ENCODE measurements around the gene LMAN1L. TPM values are rescaled to one million over a fixed set of nuclear protein-coding genes. Genes with fewer than 3 reads are reported as not detected.

LMAN1L gene
- polyA plus RNA-seq (ENCODE audit: insufficient read length in 10 of 10) = under 1 TPM in 1 of 10 donors, not detected in 9; 0.20 TPM
- long read RNA-seq, donor 1 = 0 reads
- long read RNA-seq, donor 2 = 0 reads
- long read RNA-seq, donor 3 = 0 reads
- long read RNA-seq, donor 4 = 0 reads
- long read RNA-seq, donor 5 = 0 reads
- long read RNA-seq, donor 6 = 0 reads
- long read RNA-seq, donor 7 = 0 reads
- long read RNA-seq, donor 8 = 0 reads
- long read RNA-seq, donor 9 = 0 reads

DNA sequence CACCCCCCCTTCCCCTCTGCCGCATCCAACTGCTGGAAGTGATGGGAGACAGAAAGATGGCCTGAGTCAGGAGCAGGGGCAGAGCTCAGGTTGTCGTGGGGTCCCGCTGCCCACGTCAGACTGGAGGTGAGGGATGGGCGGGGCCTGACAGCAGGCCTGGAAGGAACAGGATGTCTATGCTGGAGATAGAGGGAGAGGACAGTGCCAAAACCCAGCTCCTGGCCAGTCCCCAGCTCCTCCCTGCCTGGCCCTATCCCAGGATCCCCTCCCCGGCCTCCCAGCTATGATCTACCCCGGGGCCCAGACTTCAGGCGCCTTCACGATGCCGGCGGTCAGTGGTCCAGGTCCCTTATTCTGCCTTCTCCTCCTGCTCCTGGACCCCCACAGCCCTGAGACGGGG is at the start of gene LMAN1L:
Gene LMAN1L (plus strand): TSS at position 303 of the 400 bp plus-strand sequence. CDS start 20 bp downstream, at position 323.
- DNase-seq = no peak

DNA sequence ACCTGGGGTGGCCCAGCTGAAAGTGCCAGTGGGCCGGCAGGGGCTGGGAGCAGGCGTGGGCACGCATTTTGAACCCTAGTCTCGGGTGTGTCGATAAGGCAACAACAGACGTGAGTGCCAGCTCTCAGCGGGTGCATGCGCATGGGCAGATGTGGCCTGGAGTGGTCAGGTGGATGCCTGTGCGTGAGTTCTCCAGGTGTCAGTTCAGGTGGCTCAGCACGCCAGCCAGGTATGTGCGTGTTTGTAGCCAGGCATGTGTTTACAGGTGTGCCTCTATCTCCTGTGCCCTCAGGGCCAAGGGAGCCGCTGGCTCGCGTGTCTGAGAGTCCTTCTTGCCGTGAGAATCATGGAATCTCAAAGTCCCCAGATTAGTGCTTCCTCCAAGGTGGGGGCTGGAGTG is 49.2 kb upstream of the LMAN1L start:
- no peak for DNase-seq

DNA sequence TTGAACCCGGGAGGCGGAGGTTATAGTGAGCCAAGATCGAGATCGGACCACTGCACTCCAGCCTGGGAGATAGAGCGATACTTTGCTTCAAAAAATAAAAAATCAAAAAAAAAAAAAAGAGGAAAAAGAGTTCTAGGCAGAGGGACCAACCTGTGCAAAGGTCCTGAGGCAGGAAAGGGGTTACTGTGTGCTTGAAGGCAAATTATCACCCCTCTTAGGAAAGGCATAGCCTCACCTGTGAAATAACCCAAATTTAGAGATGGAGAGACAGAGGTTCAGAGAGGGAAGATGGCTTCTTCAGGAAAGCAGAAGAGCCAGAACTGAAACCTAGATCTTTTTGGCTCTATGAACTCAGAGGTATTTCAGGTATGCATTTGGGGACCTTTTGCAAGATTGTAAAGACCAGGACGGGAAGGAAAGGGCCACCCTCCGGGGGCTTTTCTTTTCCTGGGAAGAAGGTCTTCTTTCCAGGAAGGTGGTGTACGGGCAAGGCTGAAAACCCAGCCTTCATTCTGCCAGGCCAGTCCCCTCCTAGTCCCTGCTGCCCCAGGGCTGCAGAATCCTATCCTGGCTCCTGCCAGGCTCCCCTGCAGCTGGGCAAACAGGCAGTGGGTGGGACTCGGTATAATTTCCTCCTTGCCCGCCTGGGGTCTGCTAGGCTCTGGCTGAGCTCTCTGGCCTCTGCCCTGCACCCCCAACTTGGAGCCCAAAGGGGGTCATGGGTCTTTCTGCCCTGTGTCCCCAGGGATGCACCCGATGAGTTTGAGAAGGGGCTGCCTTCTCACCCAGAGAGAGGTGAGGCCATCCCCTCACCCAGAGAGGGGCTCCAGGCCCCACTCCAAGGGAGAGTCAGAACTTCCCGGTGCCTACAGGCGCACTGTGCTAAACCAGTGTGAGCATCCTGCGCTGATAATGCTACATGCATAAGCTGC is 45.2 kb upstream of the LMAN1L start:
- DNase-seq = no peak

DNA sequence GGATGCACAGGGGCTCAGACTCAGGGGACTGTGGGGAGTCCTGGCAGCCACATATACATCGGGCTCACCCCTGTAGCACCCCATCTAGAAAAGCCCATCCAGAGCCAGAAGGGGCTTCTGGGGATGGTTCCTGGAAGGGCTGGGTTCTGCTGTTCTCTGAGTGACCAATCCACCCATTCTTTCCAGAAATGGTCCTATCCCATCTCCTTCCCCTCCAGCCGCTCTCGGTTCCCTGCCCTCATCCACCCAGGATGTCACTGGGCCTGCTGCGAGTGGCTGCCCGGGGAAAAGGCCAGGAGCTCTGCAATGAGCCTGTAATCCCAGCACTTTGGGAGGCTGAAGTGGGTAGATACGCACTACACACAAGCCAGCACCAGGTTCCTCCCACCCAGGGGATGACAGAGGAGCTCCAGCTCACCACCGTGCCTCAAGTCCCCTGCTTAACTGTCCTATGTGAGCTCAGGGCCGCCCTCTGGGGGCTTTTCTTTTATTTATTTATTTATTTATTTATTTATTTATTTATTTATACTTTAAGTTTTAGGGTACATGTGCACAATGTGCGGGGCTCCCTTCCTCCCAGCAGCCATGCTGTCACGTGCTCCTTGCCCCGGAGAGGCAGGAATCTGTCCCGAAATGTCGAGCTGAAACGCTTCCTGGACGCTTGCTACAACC is 44.4 kb upstream of the LMAN1L start:
- DNase-seq = no peak

DNA sequence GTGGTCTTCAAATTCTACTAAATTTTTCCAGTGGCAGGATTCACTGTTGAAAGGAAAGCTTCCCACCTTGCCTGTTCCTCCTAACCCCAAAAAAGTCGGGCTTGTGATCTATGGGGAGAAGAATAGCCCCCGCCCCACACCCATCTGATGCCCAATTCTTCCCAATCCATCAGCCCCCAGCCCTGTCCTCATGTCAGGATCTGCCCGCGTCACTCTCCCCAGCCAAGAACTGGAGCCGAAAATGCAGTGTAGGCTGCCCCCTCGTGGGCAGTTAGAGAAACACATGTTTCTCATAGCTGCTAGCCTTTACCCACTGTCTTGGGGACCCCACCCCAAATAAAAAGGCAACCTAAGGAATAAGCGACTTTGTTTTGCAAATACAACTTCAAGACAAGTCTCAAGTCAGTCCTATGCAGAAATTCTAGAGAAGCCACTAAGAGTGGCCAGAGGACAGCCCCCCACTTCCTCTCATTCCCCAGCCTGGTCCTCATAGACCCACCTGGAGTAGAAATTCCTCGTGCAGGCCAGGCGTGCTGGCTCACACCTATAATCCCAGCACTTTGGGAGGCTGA is 43.8 kb upstream of the LMAN1L start:
- DNase-seq = peak; percentile 36 to 77 (median 65)

DNA sequence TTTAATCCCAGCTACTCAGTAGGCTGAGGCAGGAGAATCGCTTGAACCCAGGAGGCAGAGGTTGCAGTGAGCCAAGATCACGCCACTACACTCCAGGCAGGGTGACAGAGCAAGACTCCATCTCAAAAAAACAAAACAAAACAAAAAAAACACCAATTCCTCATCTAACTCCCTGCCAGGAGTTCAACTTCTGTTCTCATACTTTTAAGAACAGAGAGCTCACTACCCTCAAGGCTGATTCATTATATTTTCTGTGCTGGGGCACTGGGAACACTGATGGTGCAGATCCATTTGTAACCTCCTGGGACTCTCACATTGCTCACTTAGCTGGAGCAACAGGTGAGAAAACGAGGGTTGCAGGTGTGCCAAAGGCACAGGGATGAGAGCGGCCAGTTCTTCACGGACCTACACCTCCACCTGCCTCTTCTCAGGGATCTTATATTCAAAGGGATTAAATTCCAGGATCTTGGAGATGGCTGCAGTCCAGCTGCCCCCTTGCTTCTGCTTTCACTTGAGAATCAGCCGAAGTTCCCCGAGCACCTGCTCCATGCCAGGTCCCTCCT is 43.1 kb upstream of the LMAN1L start:
- no peak for DNase-seq

DNA sequence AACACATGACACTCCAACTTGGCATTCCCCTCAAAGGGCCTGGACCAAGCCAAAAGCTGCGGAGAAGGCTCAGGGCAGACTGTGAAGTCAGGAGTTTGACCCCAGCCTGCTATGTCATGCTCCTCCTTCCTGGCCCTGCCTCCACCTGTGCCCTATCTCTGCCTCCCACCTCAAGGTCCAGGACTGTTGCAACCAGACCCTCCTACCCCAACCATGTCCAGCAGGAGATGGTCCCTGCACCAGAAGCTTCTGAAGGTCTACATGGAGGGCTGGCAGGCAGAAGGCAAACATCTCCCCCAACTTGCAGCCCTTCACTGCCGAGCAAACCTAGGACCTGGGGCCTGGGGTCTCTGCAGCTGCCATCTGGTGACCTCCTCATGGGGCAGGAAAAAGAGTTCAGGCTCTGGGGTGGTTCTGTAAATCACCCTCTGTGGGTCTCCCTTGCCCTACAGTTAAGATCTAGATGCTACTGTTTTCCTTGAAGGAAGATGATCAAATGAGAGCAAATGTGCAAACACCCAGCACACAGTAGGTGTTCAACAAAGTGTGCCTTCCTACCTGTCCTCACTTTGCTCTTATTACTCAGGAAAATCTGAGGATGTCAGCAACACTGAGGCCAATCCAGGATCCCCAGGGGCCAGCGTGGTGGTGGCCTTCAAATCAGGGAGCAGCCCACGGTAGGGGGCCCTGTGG is 42.3 kb upstream of the LMAN1L start:
- no peak for DNase-seq

DNA sequence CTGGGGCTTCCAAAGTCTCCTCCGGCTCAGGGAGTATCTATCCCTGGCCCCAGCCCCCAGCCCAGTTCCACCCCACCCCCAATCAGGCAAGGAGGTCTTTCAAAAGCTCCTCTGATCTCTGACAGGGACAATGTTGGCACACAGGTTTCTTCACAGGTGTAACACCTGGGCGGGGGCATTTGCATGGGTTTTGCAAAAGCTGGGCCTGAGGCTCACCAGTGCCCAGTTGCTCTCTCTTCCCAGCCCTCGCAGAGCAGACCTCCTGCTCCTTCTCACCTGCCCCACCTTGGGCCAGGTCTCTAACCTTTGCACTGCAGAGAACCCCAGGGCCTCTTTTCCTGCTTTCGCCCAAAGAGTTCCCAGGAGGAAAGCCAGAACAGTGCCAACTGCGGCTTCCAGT is 39.3 kb upstream of the LMAN1L start:
- no peak for DNase-seq

DNA sequence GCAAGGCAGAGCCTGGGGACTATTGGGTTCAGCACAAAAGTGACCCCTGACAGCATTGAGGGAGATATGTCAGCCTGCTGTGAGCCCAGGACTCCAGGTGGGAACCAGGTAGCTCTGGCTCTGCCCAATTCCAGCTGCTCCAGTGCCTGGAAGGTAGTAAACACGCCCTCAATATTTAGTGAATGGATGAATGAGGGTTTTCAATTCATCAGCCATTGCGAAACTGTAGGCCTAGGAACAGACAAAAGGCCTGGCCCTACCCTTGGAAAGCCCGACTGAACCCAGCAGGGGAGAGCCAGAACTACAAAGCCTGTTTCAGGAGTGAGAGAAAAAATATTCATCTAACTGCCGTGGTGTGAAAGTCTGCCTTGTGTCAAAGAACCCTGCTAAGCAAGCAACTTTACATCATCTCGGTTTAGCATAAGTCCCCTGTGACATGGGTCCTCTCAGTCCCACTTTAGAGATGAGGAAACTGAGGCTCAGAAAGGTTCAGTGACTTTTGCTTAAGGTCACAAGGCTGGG is 38.8 kb upstream of the LMAN1L start:
- no peak for DNase-seq

DNA sequence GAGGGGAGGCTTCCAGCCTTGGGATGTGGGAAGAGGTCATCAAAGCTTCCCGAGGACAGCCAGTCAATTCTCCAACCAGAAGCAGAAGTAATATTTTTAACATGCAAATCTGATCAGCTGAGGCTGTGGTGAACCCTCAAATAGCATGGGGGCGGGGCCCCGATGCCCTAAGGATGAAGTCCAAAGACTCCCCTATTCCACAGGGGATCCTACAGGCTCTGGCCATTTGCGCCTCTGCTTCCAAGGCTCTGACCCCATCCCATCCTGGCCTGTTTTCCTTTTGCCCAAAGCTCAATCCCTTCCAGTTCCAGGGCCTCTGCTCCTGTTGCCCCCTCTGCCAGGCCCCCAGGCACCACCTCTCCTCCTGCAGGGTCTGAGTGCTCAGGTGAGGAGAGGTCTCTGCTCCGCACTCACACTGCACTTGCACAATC is 37.5 kb upstream of the LMAN1L start:
- DNase-seq = no peak

DNA sequence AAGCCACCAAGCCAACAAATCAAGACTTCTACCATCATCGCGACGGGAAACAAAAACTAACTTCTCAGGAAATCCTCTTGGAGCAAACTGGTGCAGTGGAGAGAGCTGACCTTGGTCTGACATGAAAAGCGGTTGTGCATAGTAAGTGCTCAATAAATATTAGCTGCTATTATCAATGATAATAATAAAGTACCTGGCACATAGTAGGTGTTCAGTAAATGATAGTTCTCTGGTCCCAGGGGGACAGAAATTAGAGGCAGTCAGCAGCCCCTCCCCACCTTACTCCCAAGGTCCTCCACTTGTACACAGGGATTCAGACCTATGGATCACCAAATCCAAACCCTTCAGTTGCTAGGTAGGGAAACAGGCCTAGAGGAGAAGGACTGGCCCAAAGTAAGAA is 36.7 kb upstream of the LMAN1L start:
- no peak for DNase-seq

DNA sequence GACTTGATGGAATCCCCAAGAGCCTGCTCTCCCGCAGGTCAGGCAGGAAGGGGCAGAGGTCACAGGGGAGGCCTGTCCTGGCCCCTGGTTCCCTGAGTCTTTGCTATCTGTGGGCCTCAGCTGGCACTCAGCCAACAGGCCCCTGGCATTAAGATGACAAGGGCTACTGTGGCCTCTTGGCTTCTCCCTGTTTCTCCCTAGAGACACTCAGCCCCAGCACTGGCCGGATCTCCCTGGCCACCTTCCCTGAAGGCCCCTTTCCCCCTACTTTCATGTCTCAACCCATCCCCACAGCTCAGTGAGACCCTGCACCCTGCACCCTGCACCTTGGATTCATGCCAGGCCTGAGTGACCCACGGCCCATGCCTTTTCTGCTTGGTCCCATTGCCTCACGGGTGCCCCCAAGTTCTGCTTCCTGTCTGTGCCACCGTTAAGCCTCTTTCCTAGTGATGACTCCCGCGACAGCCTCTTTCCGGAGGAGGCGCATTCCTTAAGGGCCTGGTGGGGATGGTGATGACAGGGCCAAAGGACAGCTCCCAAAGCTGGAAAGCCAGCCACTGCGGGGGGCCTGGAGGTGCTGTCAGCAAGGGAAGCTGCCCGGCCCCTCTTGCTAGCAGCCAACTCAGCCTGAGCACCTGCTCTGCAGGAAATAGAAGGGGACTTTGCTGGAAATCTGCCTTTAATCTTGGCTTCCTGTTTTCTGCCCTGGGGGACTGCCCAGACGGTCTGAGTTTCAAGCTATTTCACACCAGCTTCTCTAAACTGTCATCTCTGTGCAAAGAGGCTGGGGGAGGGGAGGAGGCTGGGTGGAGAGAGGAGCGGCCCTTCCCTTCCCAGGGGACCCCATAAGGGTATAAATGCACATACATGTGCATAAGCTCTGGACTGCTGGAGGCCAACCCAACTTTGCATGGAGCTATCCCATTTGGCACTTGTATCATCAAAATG is 35.5 kb upstream of the LMAN1L start:
- peak in 1 of 3 donors; percentile 69 for DNase-seq

DNA sequence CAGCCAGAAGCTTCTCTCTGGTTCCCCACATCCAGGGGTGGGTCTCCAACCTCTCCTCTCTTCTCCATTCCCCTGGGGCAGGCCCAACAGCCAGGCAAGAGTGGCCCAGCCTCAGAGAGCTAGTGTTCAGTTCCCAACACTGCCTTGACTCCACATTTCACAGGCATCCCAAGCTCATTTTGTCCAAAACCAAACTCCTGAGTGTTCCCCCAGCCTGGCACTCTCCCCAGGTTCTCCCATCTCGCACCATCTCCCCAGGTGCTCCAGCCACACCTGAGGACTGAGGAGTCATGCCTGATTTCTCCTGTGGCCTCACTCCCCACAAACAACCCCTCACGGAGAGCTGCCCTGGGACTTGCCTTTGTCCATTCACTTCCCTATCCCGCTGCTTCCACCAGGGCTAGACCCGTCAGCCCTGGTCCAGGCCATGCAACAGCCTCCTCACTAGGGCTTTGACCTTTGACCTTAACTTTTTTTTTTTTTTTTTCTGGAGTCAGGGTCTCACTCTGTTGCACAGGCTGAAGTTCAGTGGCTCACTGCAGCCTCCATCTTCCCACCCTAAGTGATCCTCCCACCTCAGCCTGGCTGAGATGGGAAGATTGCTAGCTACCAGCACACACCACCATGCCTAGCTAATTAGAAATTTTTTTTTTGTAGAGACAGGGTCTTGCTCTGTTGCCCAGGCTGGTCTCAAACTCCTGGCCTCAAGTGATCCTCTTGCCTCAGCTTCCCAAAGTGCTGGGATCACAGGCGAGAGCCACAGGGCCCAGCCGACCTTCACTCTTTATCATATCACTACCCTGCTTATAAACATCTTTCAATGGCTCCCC is 34.7 kb upstream of the LMAN1L start:
- no peak for DNase-seq

DNA sequence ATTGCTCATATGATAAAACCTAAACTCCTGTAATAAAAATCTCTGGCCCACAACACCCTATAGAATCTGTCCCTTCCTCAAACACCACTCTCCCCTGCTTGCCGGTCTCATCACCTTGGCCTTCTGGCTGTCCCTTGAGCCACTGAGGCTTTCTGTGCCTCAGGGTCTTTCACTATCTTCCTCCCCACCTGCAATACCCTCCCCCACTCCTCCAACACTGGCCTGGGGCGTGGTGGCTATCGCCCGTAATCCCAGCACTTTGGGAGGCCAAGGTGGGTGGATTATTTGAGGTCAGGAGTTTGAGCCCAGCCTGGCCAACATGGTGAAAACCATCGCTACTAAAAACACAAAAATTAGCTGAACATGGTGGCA is 34.0 kb upstream of the LMAN1L start:
- no peak for DNase-seq

DNA sequence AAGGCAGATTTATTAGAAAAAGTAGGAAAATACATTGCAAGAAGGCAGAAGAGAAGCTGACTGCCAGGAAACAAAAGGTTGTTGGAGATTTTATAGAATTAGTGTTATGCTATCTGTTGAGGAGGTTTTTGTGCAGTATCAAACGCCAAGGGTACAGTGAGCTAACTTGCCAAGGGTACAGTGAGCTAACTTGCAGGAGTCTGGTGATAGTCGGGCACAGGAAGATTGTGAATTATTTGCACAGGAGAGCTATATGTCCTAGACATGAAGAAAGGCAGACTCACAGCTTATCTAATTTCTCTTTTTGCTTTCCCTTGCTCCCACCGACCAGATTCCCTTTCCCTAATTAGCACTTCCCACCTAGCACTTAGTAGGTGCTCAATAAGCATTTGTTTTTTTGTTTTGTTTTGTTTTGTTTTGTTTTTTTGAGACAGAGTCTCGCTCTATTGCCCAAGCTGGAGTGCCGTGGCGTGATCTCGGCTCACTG is 33.4 kb upstream of the LMAN1L start:
- DNase-seq = no peak

DNA sequence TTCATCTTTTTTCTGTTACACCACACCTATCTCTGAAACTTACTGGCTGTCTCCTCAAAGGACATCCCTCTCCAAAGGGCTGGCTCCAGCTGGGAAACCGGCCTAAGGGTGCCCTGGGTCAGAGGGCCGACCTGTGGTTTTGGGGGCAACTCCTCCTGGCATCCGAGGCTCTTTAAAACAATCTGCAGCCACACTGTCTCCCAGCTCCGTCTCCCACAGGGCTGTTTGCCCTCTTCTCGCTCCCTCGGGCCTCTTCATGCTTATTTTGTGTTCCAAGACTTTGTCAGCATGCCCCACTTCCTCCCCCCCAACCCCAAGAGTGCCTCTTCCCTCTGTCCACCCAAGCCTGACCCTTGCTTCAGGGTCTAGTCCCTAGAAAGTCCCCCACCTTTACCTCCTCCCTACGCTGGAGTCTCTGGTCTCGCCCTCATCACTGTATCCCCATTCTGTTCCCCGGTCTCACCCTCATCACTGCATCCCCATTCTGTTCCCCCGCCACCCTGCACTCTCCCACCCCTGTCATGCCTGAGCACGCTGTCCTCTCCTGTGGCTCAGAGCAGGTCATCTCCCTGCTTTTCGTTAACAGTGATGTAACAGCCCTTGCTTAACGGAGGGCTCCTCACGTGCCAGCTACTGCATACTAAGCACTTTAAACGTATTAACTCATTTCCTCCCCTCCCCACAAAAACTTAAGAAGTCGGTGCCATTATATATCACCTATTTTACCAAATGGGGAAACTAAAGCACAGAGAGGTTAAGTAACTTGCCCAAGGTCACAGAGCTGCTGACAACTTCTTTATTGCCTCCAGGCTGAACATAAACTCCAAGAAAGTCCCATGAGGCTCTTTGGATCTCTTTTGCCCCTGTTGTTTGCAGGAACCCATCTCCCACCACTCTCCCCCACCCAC is 31.9 kb upstream of the LMAN1L start:
- no peak for DNase-seq

DNA sequence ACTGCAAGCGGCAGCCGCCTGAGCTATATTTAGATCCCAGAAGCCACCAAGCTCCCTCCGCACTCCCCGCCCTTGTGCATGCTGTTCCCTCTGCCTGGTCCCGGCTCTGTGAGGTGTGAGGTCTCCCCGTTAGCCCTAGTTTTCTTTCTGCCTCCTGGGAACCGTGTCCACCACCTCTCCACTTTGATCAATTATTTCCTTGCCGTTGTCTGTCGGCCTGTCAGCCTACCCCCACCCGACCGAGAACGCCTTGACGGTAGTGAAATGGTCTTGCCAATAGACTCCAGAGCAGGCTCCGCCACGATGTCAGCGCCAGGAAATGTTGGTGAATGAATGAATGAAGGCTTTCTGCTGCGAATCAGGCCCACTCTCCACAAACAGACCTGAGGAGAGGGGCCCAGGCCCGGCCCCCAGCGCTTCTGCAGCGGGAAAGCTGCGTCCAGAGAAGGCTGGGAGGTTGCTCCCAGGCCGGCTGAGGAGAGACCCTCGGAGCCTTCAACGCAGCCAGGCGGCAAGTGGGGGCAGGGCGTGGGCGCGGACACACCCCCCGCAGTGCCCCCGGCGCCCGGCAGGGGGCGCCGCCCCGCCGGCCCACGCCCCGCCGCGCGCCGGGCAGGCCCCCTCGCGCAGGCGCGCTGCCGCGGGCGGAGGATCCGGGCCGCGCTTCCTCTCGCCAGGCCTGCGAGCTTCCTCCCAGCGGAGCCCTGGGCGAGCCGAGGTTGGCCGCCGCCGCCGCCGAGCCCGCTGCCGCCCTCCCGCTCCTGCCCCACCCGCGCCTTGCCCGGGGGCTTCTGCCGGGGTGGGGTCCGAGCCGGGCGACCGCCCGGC is 31.0 kb upstream of the LMAN1L start, which contains the start of gene CSK:
Gene CSK (plus strand): TSS at position 650 of the 828 bp plus-strand sequence. CDS start 16,218 bp downstream, outside the sequence.
- DNase-seq = peak; percentile 77 to 88 (median 86)
